RKO (cell line): ENCODE measurements around the gene MAZ.
"Not testable (repeated sequence)": the region's sequence is repeated elsewhere in the genome, so short reads cannot be mapped to it uniquely, and the experiment has no call there.

Experiments
- DNase-seq: peaks from one replicate; pipeline ENCODE4 v3.0.0-alpha.2; 2016; ENCODE audit warnings: low spot score

The MAZ gene

DNA sequence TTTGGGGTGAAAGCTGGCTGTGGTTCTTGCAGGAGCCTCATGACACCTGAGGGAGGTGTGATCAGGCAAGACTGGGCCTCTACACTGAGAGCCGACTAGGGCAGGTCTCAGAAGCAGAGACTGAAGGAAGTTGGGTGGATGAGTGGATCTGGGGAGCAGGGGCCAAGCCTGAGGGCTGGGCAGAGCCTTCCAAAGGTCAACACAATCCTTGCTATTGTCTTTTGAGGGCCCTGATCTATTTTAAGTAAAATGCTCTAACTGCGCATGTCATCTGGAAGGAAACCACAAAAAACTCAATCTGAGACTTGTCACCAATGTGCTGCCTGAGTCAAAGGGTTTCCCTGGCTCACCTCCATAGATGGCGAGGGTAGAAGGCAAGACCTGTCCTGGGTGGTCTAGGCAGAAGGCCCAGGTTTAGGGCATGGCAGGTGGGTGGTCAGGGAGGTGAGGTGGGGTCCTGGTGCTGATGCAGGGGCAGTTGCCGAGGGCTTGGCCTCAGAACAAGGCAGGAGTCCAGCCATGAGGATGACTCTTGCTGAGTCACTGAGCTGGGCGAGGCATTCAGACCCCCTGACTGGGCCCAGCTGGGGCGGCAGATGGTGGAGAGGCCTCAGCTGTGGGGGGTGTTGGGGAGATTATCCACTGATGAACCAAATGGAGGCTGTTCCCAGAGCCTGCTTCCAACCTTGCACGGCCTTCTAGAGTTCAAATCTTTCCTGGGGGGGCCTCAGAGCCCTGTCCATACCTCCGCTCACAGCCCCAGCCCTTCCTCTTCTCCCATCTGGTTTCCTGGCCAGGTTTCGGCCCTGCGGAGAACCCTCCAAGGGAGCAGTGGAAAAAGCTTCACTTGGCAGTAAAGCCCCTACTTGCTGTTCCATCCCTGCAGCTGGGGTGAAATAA, 19.1 kb downstream of the MAZ start:
- DNase-seq: peak; percentile 67

DNA sequence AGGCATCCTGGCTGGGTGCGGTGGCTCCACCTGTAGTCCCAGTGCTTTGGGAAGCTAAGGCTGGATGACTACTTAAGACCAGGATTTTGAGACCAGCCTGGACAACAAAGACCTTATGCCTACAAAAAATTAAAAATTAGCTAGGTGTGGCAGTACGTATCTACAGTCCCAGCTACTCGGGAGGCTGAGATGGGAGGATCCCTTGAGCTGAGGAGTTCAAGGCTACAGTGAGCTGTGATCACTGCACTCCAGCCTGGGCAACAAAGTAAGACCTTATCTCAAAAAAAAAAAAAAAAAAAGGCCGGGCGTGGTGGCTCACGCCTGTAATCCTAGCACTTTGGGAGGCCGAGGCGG, 20.0 kb downstream of the MAZ start:
- no peak for DNase-seq

DNA sequence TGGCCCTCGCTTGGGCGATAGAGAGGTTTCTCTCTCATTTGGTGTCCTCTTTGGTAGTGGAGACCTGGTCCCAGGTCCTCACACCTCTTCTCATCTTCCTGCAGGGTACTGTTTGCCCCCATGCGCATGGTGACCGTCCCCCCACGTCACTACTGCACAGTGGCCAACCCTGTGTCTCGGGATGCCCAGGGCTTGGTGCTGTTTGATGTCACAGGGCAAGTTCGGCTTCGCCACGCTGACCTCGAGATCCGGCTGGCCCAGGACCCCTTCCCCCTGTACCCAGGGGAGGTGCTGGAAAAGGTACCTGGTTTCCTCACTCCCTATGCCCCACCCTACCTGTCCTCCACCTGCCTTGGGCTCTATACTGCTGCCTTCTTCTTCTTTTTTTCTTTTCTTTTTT, 24.4 kb downstream of the MAZ start:
- no peak for DNase-seq

DNA sequence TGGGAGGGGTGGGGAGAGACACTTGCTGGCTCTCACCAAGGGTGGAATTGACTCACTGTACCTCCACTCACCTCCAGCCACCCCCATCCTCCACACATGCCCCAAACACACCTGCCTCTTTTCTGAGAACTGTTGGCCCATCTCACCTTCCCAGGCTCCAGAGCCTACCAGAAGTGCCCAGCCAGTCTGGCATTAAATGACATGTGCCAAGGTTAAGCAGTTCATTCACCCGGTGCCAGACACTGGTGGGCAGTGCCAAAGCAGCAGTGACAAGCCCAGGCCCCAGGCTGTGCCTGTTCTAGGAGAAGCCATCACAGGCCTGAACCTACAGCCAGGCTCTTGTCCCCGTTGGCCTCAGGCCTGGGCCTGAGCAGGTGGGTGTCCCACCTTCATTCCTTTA, 25.2 kb downstream of the MAZ start:
- DNase-seq: no peak

DNA sequence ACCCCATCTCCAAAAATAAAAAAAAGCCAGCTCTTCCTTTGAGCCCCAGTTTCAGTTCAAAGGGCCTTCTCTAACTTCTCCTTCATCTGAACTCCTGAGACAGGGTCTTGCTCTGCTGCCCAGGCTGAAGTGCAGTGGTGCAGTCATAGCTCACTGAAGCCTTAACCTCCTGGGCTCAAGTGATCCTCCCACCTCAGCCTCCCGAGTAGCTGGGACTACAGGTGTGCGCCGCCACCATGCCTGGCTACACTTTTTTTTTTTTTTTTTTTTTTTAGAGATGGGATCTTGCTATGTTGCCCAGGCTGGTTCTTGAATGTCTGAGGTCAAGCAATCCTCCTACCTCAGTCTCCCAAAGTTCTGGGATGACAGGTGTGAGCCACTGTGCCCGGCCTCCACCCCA, 26.9 kb downstream of the MAZ start:
- not testable (repeated sequence) for DNase-seq

DNA sequence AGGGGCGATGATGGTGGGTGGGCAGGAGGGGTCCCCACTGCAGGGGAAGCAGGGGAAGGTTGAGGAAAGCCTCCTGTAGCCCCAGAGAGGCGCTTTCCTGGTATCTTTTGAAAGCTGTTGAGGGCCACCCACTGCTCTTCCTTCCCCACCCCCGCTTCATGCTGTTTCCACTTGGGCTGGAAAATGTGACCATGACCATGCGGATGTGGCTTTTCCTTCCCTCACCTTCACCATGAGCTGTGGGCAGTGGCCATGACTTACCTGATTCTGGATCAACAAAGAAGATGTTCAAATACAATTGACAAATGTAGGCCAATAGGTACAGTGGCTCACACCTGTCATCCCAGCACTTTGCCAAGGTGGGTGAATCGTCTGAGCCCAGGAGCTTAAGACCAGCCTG, 27.8 kb downstream of the MAZ start:
- DNase-seq: no peak

DNA sequence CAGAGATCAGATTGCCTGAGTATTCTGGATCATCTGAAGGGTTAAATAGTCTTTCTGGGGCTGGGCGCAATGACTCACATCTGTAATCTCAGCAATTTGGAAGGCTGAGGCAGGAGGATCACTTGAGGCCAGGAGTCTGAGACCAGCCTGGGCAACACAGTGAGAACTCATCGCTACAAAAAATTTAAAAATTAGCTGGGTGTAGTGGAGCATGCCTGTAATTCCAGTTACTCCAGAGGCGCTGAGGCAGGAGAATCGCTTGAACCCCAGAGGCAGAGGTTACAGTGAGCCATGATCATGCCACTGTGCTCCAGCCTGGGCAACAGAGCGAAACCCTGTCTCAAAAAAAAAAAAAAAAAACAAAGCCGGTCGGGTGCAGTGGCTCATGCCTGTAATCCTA, 29.6 kb downstream of the MAZ start:
- DNase-seq: no peak

DNA sequence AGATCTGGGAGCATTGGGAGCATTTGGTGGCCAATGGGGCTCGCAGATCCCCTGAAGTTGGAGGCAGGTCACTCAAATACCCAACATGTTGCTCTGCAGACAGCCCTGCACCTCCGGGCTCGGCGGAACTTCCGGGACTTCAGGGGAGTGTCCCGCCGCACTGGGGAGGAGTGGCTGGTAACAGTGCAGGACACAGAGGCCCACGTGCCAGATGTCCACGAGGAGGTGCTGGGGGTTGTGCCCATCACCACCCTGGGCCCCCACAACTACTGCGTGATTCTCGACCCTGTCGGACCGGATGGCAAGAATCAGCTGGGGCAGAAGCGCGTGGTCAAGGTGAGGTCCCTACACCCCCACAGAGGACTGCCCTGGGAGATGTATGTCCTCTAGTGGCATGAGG, 30.3 kb downstream of the MAZ start:
- DNase-seq: no peak

DNA sequence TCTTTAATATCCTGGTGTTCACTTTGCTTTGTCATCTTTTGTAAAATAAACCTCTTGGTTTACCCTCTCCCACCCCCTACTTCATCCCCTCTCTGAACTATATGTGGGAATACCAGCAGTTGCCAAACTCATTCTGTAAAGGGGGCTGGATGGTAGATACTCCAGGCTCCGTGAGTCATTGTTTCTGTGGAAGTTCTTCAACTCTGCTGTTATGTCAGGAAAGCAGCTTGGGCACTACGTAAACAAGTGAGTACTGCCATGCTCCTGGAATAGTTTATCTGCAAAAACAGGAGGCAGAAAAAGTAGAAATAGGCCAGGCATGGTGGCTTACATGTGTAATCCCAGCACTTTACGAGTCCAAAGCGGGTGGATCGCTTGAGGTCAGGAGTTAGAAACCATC, 31.5 kb downstream of the MAZ start:
- no peak for DNase-seq

DNA sequence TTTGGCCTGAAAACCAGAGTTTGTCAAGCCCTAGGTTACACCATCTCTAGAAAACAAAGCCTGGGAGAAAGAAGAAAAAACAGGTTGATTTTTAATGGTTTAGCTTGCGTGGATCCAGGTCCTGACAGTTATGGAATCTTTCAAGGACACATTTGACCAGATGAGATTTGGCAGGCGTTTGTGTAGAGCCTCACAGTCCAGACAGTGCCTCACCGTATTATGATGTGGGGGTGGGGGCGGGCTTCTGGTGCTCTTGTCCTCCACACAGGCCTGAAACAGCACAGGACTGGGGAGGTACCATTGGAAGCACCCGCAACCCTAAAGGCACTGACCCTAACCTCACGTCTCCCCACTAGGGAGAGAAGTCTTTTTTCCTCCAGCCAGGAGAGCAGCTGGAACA, 33.5 kb downstream of the MAZ start:
- no peak for DNase-seq

DNA sequence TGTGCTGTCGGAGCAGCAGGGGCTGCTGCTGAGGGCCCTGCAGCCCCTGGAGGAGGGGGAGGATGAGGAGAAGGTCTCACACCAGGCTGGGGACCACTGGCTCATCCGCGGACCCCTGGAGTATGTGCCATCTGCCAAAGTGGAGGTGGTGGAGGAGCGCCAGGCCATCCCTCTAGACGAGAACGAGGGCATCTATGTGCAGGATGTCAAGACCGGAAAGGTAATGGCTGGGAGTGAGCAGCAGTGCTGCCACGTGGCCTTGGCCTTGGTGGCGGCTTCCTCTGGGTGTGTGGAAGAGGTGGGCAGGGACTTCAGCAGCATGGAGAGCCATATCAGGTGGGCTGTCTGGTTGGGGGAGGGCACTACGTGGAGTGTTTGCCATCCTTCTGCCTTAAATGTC, 33.9 kb downstream of the MAZ start:
- DNase-seq: no peak

DNA sequence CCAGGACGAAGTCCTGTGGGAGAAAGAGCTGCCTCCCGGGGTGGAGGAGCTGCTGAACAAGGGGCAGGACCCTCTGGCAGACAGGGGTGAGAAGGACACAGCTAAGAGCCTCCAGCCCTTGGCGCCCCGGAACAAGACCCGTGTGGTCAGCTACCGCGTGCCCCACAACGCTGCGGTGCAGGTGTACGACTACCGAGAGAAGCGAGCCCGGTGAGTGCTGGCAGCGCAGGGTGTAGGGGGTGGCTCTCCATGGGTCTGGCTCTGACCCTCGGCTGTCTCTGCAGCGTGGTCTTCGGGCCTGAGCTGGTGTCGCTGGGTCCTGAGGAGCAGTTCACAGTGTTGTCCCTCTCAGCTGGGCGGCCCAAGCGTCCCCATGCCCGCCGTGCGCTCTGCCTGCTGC, 35.3 kb downstream of the MAZ start:
- DNase-seq: no peak

DNA sequence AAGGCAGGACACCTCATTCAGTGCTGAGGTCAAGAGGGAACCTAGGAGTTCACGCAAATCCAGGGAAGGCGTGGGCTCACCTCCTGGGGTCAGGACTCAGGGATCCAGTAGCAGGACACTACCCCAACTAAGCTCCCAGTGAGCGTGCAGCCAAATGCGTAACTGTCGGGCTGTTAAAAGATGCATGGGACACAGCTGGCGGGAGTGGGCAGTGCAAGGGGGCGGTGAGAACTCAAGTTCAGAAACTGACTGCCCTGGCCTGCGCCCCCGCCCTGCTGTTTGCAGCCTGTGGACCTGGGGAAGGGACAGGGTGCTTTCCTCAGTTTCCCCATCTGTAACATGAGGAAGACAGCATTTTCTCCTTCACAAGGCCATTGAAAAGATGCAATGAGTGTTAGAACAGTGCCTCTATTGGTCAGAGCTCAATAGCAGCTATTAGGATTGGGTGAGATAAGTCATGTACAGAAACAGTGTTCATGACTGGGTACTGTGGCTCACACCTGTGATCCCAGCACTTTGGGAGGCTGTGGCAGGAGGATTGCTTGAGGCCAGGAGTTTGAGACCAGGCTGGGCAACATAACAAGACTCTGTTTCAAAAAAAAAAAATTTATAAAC, 36.5 kb downstream of the MAZ start:
- DNase-seq: peak; percentile 51

DNA sequence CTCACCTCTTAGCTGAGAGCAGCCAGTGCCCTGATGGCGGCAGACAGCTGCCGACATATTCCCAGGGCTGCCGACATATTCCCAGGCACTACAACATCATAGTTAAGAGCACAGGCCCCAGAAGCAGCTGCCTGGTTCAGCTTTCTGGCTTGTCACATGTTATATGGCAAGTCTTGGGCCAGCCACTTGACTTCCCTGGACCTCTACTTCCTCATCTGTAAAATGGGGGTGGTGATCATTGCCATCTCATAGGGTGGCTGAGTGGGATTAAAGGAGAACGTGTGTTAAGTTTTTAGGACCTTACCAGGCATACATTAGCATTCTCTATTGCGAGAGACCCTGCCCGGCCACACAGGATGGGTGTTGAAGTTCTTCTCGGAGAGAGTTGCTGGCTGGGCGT, 37.6 kb downstream of the MAZ start:
- DNase-seq: no peak

DNA sequence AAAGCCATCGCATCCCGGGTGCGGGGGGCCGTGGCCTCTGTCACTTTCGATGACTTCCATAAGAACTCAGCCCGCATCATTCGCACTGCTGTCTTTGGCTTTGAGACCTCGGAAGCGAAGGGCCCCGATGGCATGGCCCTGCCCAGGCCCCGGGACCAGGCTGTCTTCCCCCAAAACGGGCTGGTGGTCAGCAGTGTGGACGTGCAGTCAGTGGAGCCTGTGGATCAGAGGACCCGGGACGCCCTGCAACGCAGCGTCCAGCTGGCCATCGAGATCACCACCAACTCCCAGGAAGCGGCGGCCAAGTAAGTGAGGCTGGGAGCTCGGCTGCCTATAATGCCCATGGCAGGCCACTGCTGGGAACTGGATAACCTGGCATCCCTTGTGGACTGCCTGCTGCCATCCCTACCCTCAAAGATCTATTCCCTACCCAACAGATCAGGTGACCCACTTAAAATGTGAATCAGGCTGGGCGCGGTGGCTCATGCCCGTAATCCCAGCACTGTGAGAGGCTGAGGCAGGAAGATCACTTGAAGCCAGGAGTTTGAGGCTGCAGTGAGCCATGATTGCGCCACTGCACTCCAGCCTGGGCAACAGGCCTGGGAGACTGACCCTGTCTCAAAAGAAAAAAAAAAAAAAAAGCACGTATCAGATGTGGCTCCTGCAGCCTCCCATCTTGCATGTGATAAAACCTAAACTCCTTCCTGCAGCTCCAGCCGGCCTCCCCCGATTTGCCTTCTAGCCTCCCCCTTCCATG, 38.4 kb downstream of the MAZ start:
- DNase-seq: no peak

DNA sequence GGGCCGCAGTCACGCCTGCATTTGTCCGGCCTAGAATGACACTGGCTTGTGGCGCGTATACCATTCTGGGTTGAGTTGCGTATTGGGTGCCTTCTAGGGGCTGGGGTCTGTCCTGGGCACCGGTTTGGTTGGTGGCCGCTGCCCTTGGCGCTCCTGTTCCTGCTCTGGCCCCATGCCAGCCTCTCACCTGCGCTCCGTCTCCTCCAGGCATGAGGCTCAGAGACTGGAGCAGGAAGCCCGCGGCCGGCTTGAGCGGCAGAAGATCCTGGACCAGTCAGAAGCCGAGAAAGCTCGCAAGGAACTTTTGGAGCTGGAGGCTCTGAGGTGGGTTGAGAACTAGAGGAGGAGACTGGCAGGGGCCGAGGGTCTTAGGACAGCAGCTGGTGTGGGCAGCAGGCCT, 39.3 kb downstream of the MAZ start:
- DNase-seq: no peak

DNA sequence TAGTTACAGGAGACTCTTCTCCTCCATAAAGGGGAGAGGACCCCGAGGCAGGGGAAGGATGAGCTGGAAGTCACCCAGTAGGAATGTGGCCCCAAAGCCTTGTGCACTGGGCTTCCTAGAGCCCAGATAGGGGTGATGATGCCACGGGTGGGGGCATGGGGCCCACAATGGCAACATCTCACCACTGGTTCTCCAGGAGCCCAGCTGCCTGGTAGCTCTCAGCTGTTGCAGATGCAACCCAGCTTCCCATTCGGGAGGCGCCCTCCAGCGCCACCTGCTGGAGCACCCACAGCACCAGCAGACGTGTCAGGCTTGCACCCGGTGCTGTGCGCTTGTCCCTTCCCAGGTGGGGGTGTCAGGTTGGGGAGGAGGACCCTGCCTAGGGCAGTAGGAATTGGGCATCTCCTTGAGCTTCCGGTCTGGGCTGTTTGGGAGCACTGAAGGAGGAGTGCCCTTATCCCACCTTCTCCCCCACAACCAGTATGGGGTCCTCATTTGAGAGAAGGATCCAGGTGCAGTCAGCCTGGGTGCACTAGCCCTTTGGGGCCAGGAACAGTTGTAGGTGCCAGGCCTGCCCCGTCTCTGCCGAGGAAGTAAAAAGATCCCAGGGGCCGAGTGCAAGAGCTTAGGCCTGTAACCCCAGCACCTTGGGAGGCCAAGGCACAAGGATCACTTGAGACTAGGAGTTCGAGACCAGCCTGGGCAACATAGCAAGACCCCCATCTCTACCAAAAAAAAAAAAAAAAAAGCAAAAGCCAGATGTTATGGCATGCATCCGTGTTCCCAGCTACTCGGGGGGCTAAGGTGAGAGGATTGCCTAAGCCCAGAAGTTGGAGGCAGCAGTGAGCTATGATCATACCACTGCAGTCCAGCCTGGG, 42.3 kb downstream of the MAZ start:
- DNase-seq: peak; percentile 9

DNA sequence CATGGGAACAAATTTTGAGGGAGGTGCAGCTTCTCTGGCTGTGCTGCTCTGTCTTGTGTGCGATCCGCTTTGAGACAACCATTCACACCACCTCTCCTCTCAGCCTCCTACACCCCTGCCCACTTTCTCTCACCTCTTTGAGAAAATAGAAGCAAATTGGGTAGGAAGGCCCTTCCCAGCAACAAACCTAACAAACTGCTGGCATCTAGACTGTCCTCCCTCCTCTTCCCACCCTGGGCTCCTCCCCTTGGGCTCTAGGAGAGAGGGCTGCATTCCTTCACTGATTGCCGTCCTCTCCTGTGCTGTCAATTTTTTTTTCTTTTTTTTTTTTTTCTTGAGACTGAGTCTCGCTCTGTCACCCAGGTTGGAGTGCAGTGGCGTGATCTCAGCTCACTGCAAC, 43.2 kb downstream of the MAZ start:
- DNase-seq: no peak

DNA sequence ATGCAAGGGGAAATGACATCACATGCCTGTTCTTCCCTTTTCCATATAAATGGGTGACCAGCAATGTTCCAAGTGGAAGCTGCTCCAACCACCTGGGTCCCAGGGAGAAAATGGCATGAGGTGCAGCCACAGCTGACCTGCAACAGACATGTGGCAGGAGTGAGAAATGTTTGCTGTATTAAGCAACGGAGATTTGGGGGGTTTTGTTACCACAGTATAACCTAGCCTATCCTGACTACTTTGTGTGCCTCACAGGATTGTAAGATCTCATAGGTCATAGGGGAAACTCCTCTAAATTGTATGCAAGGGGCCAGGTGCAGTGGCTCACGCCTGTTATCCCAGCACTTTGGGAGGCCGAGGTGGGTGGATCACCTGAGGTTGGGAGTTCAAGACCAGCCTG, 44.7 kb downstream of the MAZ start:
- DNase-seq: no peak

DNA sequence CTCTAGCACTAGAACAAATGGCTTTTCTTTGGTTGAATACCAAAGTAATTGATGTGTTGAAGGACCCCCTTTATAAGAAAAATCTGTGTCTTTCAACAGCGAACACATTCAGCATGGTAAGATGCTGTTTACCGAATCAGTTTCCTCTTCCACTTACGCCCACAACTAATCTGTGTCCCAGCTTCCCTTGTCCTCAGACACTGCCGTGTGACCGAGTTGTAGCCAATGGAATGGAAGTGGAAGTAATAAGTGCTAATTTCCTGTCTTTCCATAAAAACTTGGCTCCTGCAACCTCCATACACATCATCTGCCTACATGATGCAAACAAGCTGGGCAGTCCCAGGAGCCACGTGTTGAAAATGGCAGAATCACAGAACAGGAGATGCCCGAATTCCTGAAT, 46.3 kb downstream of the MAZ start:
- DNase-seq: peak; percentile 13

DNA sequence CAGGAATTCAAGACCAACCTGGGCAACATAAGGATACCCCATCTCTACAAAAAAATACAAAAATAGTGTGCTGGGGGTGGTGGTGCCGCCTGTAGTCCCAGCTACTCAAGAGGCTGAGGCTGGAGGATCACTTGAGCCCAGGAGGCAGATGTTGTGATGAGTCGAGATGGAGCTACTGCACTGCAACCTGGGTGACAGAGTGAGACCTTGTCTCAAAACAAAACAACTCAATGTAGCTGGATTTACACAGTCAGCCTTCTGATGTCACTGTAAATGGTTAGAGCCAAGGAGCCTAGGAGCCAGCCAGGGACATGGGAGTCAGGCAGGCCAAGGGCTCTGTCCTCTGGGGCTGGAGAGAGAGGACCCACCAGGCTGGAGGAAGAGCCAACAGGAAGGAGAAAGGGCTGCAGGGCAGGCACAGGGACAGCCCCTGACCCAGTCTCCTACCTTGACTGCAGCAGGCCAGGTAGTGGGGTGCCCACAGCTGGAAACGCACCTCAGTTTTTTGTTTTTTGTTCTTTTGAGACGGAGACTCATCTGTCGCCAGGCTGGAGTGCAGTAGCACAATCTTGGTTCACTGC, 48.3 kb downstream of the MAZ start:
- DNase-seq: no peak
